Measurements from ENCODE around the gene SMAD6.

SMAD6 gene

GRCh38 chr15:66701422-66702034 is 508 bp upstream of the SMAD6 start:
- Mint-ChIP-seq H3K9me3 (no peaks in the 10 kb centered on the region), H3K36me3 (ENCODE audit: insufficient read depth) (peaks cover 12% of the 10 kb centered on the region), H3K27me3 (peaks cover 26 to 41% of the 10 kb centered on the region in 2 donors), H3K4me1 (ENCODE audit: low read depth in 2 of 2) (peaks cover 8 to 14% of the 10 kb centered on the region in 2 donors), H3K27ac (peak overlapping the region in 1 of 2 donors; percentile 74), H3K4me3 (peak overlapping the region; percentile 88 to 90)
- ATAC-seq (replicated peaks) = peak; percentile 32
- DNase-seq = peak in 1 of 3 experiments; percentile 29

- Mint-ChIP-seq H3K36me3 (ENCODE audit: insufficient read depth) (peaks cover 15% of the 10 kb centered on the region), H3K4me1 (ENCODE audit: low read depth in 2 of 2) (peaks cover 8 to 14% of the 10 kb centered on the region in 2 donors), H3K27ac (peak overlapping the region in 1 of 2 donors; percentile 74), H3K27me3 (peaks cover 26 to 41% of the 10 kb centered on the region in 2 donors), H3K9me3 (no peaks in the 10 kb centered on the region), H3K4me3 (peak overlapping the region; percentile 88 to 90)
- peak in 1 of 3 experiments; percentile 9 for DNase-seq
- ATAC-seq (replicated peaks) = no peak
These were observed 927 bp downstream of the SMAD6 start for GRCh38 chr15:66702787-66703539.

GRCh38 chr15:66703540-66703941 is 1.5 kb downstream of the SMAD6 start:
- ATAC-seq (replicated peaks) (no peak), DNase-seq (peak in 1 of 3 experiments; percentile 14)
- Mint-ChIP-seq H3K4me3 (no peak overlapping the region), H3K27me3 (peaks cover 26 to 41% of the 10 kb centered on the region in 2 donors), H3K27ac (no peak overlapping the region), H3K36me3 (ENCODE audit: insufficient read depth) (peaks cover 15% of the 10 kb centered on the region), H3K4me1 (ENCODE audit: low read depth in 2 of 2) (peaks cover 8 to 14% of the 10 kb centered on the region in 2 donors), H3K9me3 (no peaks in the 10 kb centered on the region)

GRCh38 chr15:66704019-66704802 is 2.2 kb downstream of the SMAD6 start:
- DNase-seq (no peak), ATAC-seq (replicated peaks) (no peak)
- Mint-ChIP-seq H3K4me1 (ENCODE audit: low read depth in 2 of 2) (peaks cover 8 to 14% of the 10 kb centered on the region in 2 donors), H3K27ac (no peak overlapping the region), H3K36me3 (ENCODE audit: insufficient read depth) (peaks cover 15% of the 10 kb centered on the region), H3K27me3 (peaks cover 26 to 41% of the 10 kb centered on the region in 2 donors), H3K9me3 (no peaks in the 10 kb centered on the region), H3K4me3 (peak overlapping the region; percentile 64 to 76)

- peak overlapping the region; percentile 64 to 76 for H3K4me3 Mint-ChIP-seq
- H3K27me3 Mint-ChIP-seq = peaks cover 26 to 41% of the 10 kb centered on the region in 2 donors
- H3K36me3 Mint-ChIP-seq (ENCODE audit: insufficient read depth) = peaks cover 16% of the 10 kb centered on the region
- peaks cover 8 to 14% of the 10 kb centered on the region in 2 donors for H3K4me1 Mint-ChIP-seq (ENCODE audit: low read depth in 2 of 2)
- H3K9me3 Mint-ChIP-seq = no peaks in the 10 kb centered on the region
- DNase-seq (no peak), ATAC-seq (replicated peaks) (no peak)
- H3K27ac Mint-ChIP-seq = no peak overlapping the region
These were observed 2.7 kb downstream of the SMAD6 start for GRCh38 chr15:66704803-66705153.

GRCh38 chr15:66705277-66706146 is 3.5 kb downstream of the SMAD6 start:
- H3K27me3 Mint-ChIP-seq = peaks cover 26 to 41% of the 10 kb centered on the region in 2 donors
- ATAC-seq (replicated peaks) = no peak
- H3K27ac Mint-ChIP-seq = no peak overlapping the region

GRCh38 chr15:66706225-66706732 is 4.2 kb downstream of the SMAD6 start:
- no peaks in the 10 kb centered on the region for H3K9me3 Mint-ChIP-seq
- no peak overlapping the region for H3K4me3 Mint-ChIP-seq
- no peak overlapping the region for H3K27ac Mint-ChIP-seq
- H3K36me3 Mint-ChIP-seq (ENCODE audit: insufficient read depth) = peaks cover 18% of the 10 kb centered on the region
- H3K4me1 Mint-ChIP-seq (ENCODE audit: low read depth in 2 of 2) = peaks cover 5 to 8% of the 10 kb centered on the region in 2 donors
- DNase-seq = no peak
- no peak for ATAC-seq (replicated peaks)
- peaks cover 26 to 41% of the 10 kb centered on the region in 2 donors for H3K27me3 Mint-ChIP-seq

More at GRCh38 chr15:66705277-66706146, 3.5 kb downstream of the SMAD6 start:
- peaks cover 18% of the 10 kb centered on the region for H3K36me3 Mint-ChIP-seq (ENCODE audit: insufficient read depth)
- no peak overlapping the region for H3K4me3 Mint-ChIP-seq
- no peaks in the 10 kb centered on the region for H3K9me3 Mint-ChIP-seq
- H3K4me1 Mint-ChIP-seq (ENCODE audit: low read depth in 2 of 2) = peaks cover 8 to 10% of the 10 kb centered on the region in 2 donors
- DNase-seq = no peak

GRCh38 chr15:66706840-66707239 is 4.8 kb downstream of the SMAD6 start:
- Mint-ChIP-seq H3K27ac (no peak overlapping the region), H3K9me3 (no peaks in the 10 kb centered on the region), H3K4me3 (no peak overlapping the region), H3K4me1 (ENCODE audit: low read depth in 2 of 2) (peaks cover 2 to 8% of the 10 kb centered on the region in 2 donors), H3K36me3 (ENCODE audit: insufficient read depth) (peaks cover 14% of the 10 kb centered on the region), H3K27me3 (peaks cover 25 to 38% of the 10 kb centered on the region in 2 donors)
- DNase-seq (no peak), ATAC-seq (replicated peaks) (no peak)

- no peaks in the 10 kb centered on the region for H3K9me3 Mint-ChIP-seq
- peaks cover 19 to 31% of the 10 kb centered on the region in 2 donors for H3K27me3 Mint-ChIP-seq
- no peak overlapping the region for H3K4me3 Mint-ChIP-seq
- no peak for ATAC-seq (replicated peaks)
- H3K27ac Mint-ChIP-seq = no peak overlapping the region
- H3K4me1 Mint-ChIP-seq (ENCODE audit: low read depth in 2 of 2) = peaks cover 0 to 4% of the 10 kb centered on the region in 2 donors
- no peak for DNase-seq
- H3K36me3 Mint-ChIP-seq (ENCODE audit: insufficient read depth) = peaks cover 7% of the 10 kb centered on the region
These were observed 5.5 kb downstream of the SMAD6 start for GRCh38 chr15:66707310-66708082.

GRCh38 chr15:66708389-66708788 is 6.4 kb downstream of the SMAD6 start:
- Mint-ChIP-seq H3K4me1 (ENCODE audit: low read depth in 2 of 2) (peaks cover 0 to 4% of the 10 kb centered on the region in 2 donors), H3K9me3 (no peaks in the 10 kb centered on the region), H3K27me3 (peaks cover 19 to 26% of the 10 kb centered on the region in 2 donors), H3K27ac (no peak overlapping the region), H3K4me3 (no peak overlapping the region), H3K36me3 (ENCODE audit: insufficient read depth) (peaks cover 7% of the 10 kb centered on the region)
- DNase-seq (no peak), ATAC-seq (replicated peaks) (no peak)

GRCh38 chr15:66709884-66710283 is 7.8 kb downstream of the SMAD6 start:
- H3K9me3 Mint-ChIP-seq = no peaks in the 10 kb centered on the region
- peaks cover 10 to 16% of the 10 kb centered on the region in 2 donors for H3K27me3 Mint-ChIP-seq
- ATAC-seq (replicated peaks) (no peak), DNase-seq (no peak)
- peaks cover 7% of the 10 kb centered on the region for H3K36me3 Mint-ChIP-seq (ENCODE audit: insufficient read depth)
- H3K4me3 Mint-ChIP-seq = no peak overlapping the region
- H3K27ac Mint-ChIP-seq = no peak overlapping the region
- no peaks in the 10 kb centered on the region for H3K4me1 Mint-ChIP-seq (ENCODE audit: low read depth in 2 of 2)

- H3K36me3 Mint-ChIP-seq (ENCODE audit: insufficient read depth) = peaks cover 7% of the 10 kb centered on the region
- no peaks in the 10 kb centered on the region for H3K4me1 Mint-ChIP-seq (ENCODE audit: low read depth in 2 of 2)
- peaks cover 0 to 12% of the 10 kb centered on the region in 2 donors for H3K27me3 Mint-ChIP-seq
- ATAC-seq (replicated peaks) (no peak), DNase-seq (no peak)
- no peaks in the 10 kb centered on the region for H3K9me3 Mint-ChIP-seq
- H3K27ac Mint-ChIP-seq = no peak overlapping the region
- no peak overlapping the region for H3K4me3 Mint-ChIP-seq
These were observed 9.2 kb downstream of the SMAD6 start for GRCh38 chr15:66711260-66711659.
